ENCODE measurements around the gene ESPNL. TPM values are rescaled to one million over a fixed set of nuclear protein-coding genes. Genes with fewer than 3 reads are reported as not detected.
A peak's percentile ranks its signal among the peaks of the same experiment; 100 is the strongest.

ESPNL gene
- total RNA-seq, 8 experiments from 2014 or later = 0.11 to 0.87 (median 0.39) TPM

GRCh38 chr2:238082151-238082550, 18.0 kb upstream of the ESPNL start:
- Histone ChIP-seq H3K4me3 (no peak overlapping the region), H3K4me1 (replicated peaks in 1 of 2) (peaks cover 0 to 5% of the 10 kb centered on the region in 2 donors), H3K27ac (no peak overlapping the region)
- 80 to 100% methylated on average over 1 to 4 of the region's 17 CpGs; no CpG with 5 or more reads in 8 of the 10 experiments for WGBS, 10 experiments
- in situ Hi-C loops (cut with MboI; ENCODE audit: low pct_unique_long_range_greater_than_20kb in 2 of 9, low sequenced_read_pairs in 9 of 9, unreplicated experiment in 9 of 9) = no loop called here
- no peak for ATAC-seq (replicated peaks in 6 of 8)

- in situ Hi-C loops (cut with MboI; ENCODE audit: low pct_unique_long_range_greater_than_20kb in 2 of 9, low sequenced_read_pairs in 9 of 9, unreplicated experiment in 9 of 9) = no loop called here
- no peak overlapping the region for H3K4me3 ChIP-seq
- 80 to 100% (median 97%) methylated on average over 1 to 6 of the region's 7 CpGs; no CpG with 5 or more reads in 2 of the 10 experiments for WGBS, 10 experiments
- no peak overlapping the region for H3K27ac ChIP-seq
- peak in 3 of 8 experiments; percentile 39 to 77 (median 67) for ATAC-seq (replicated peaks in 6 of 8)
- no peaks in the 10 kb centered on the region for H3K4me1 ChIP-seq (replicated peaks in 1 of 2)
Measured at GRCh38 chr2:238082827-238083226, 17.3 kb upstream of the ESPNL start.

GRCh38 chr2:238083919-238084318, 16.2 kb upstream of the ESPNL start:
- ATAC-seq (replicated peaks in 6 of 8) = no peak
- Histone ChIP-seq H3K4me1 (replicated peaks in 1 of 2) (no peaks in the 10 kb centered on the region), H3K27ac (no peak overlapping the region), H3K4me3 (no peak overlapping the region)
- 97 to 100% (median 100%) methylated on average over 1 to 3 of the region's 5 CpGs; no CpG with 5 or more reads in 5 of the 10 experiments for WGBS, 10 experiments
- in situ Hi-C loops (cut with MboI; ENCODE audit: low pct_unique_long_range_greater_than_20kb in 2 of 9, low sequenced_read_pairs in 9 of 9, unreplicated experiment in 9 of 9) = no loop called here

GRCh38 chr2:238084761-238085160, 15.4 kb upstream of the ESPNL start:
- in situ Hi-C loops (cut with MboI; ENCODE audit: low pct_unique_long_range_greater_than_20kb in 2 of 9, low sequenced_read_pairs in 9 of 9, unreplicated experiment in 9 of 9) = no loop called here
- Histone ChIP-seq H3K27ac (no peak overlapping the region), H3K4me1 (replicated peaks in 1 of 2) (no peaks in the 10 kb centered on the region), H3K4me3 (no peak overlapping the region)
- ATAC-seq (replicated peaks in 6 of 8) = no peak
- WGBS, 10 experiments = 76 to 100% (median 96%) methylated on average over 1 to 7 of the region's 7 CpGs

- in situ Hi-C loops (cut with MboI; ENCODE audit: low pct_unique_long_range_greater_than_20kb in 2 of 9, low sequenced_read_pairs in 9 of 9, unreplicated experiment in 9 of 9) = no loop called here
- Histone ChIP-seq H3K27ac (no peak overlapping the region), H3K4me1 (replicated peaks in 1 of 2) (no peaks in the 10 kb centered on the region), H3K4me3 (no peak overlapping the region)
- 90 to 100% (median 96%) methylated on average over 1 to 3 of the region's 3 CpGs for WGBS, 10 experiments
- no peak for ATAC-seq (replicated peaks in 6 of 8)
Measured at GRCh38 chr2:238085899-238086298, 14.2 kb upstream of the ESPNL start.

- Histone ChIP-seq H3K4me1 (replicated peaks in 1 of 2) (no peaks in the 10 kb centered on the region), H3K27ac (no peak overlapping the region), H3K4me3 (no peak overlapping the region)
- WGBS, 10 experiments = 67 to 100% (median 100%) methylated on average over 1 to 2 of the region's 2 CpGs; no CpG with 5 or more reads in 1 of the 10 experiments
- in situ Hi-C loops (cut with MboI; ENCODE audit: low pct_unique_long_range_greater_than_20kb in 2 of 9, low sequenced_read_pairs in 9 of 9, unreplicated experiment in 9 of 9) = no loop called here
- ATAC-seq (replicated peaks in 6 of 8) = no peak
Measured at GRCh38 chr2:238087211-238087610, 12.9 kb upstream of the ESPNL start.

- Histone ChIP-seq H3K4me3 (no peak overlapping the region), H3K4me1 (replicated peaks in 1 of 2) (no peaks in the 10 kb centered on the region), H3K27ac (no peak overlapping the region)
- ATAC-seq (replicated peaks in 6 of 8) = no peak
- 78 to 100% (median 95%) methylated on average over 1 to 4 of the region's 4 CpGs; no CpG with 5 or more reads in 5 of the 10 experiments for WGBS, 10 experiments
- in situ Hi-C loops (cut with MboI; ENCODE audit: low pct_unique_long_range_greater_than_20kb in 2 of 9, low sequenced_read_pairs in 9 of 9, unreplicated experiment in 9 of 9) = no loop called here
Measured at GRCh38 chr2:238090887-238091286, 9.3 kb upstream of the ESPNL start.

- H3K4me3 ChIP-seq = no peak overlapping the region
- in situ Hi-C loops (cut with MboI; ENCODE audit: low pct_unique_long_range_greater_than_20kb in 2 of 9, low sequenced_read_pairs in 9 of 9, unreplicated experiment in 9 of 9) = no loop called here
- H3K4me1 ChIP-seq (replicated peaks in 1 of 2) = no peaks in the 10 kb centered on the region
- no peak overlapping the region for H3K27ac ChIP-seq
- ATAC-seq (replicated peaks in 6 of 8) = no peak
- WGBS, 10 experiments = 80 to 100% (median 94%) methylated on average over 2 to 8 of the region's 16 CpGs; no CpG with 5 or more reads in 4 of the 10 experiments
Measured at GRCh38 chr2:238091436-238092060, 8.6 kb upstream of the ESPNL start.

GRCh38 chr2:238092486-238093035, 7.6 kb upstream of the ESPNL start:
- WGBS, 10 experiments = 40 to 100% (median 95%) methylated on average over 1 to 3 of the region's 12 CpGs; no CpG with 5 or more reads in 7 of the 10 experiments
- Histone ChIP-seq H3K4me3 (no peak overlapping the region), H3K27ac (no peak overlapping the region), H3K4me1 (replicated peaks in 1 of 2) (no peaks in the 10 kb centered on the region)
- peak in 1 of 8 experiments; percentile 20 for ATAC-seq (replicated peaks in 6 of 8)
- in situ Hi-C loops (cut with MboI; ENCODE audit: low pct_unique_long_range_greater_than_20kb in 2 of 9, low sequenced_read_pairs in 9 of 9, unreplicated experiment in 9 of 9) = no loop called here

- Histone ChIP-seq H3K4me3 (no peak overlapping the region), H3K27ac (no peak overlapping the region), H3K4me1 (replicated peaks in 1 of 2) (peaks cover 0 to 3% of the 10 kb centered on the region in 2 donors)
- WGBS, 10 experiments = 80 to 100% (median 92%) methylated on average over 1 to 7 of the region's 26 CpGs; no CpG with 5 or more reads in 5 of the 10 experiments
- in situ Hi-C loops (cut with MboI; ENCODE audit: low pct_unique_long_range_greater_than_20kb in 2 of 9, low sequenced_read_pairs in 9 of 9, unreplicated experiment in 9 of 9) = no loop called here
- ATAC-seq (replicated peaks in 6 of 8) = peak in 2 of 8 experiments; percentile 7 to 11
Measured at GRCh38 chr2:238093181-238094140, 6.7 kb upstream of the ESPNL start.

- peaks cover 6 to 8% of the 10 kb centered on the region in 2 donors for H3K4me1 ChIP-seq (replicated peaks in 1 of 2)
- H3K27ac ChIP-seq = no peak overlapping the region
- WGBS, 10 experiments = 80 to 100% (median 93%) methylated on average over 1 to 14 of the region's 17 CpGs; no CpG with 5 or more reads in 3 of the 10 experiments
- no peak for ATAC-seq (replicated peaks in 6 of 8)
- in situ Hi-C loops (cut with MboI; ENCODE audit: low pct_unique_long_range_greater_than_20kb in 2 of 9, low sequenced_read_pairs in 9 of 9, unreplicated experiment in 9 of 9) = no loop called here
- no peak overlapping the region for H3K4me3 ChIP-seq
Measured at GRCh38 chr2:238094438-238095022, 5.6 kb upstream of the ESPNL start.

- H3K4me3 ChIP-seq = no peak overlapping the region
- ATAC-seq (replicated peaks in 6 of 8) = no peak
- H3K4me1 ChIP-seq (replicated peaks in 1 of 2) = peaks cover 6 to 8% of the 10 kb centered on the region in 2 donors
- in situ Hi-C loops (cut with MboI; ENCODE audit: low pct_unique_long_range_greater_than_20kb in 2 of 9, low sequenced_read_pairs in 9 of 9, unreplicated experiment in 9 of 9) = no loop called here
- H3K27ac ChIP-seq = no peak overlapping the region
- WGBS, 10 experiments = 0 to 100% (median 83%) methylated on average over 1 to 7 of the region's 7 CpGs; no CpG with 5 or more reads in 1 of the 10 experiments
Measured at GRCh38 chr2:238095143-238095542, 5.0 kb upstream of the ESPNL start.

Measured in motor neuron (in vitro differentiated cells).